DMS53 (cell line): ENCODE data around the gene ALDH7A1.

Experiments used
- DNase-seq: peaks from one replicate; lab custom pipeline; 2025; lab: John Stamatoyannopoulos, UW

ALDH7A1 gene

DNA sequence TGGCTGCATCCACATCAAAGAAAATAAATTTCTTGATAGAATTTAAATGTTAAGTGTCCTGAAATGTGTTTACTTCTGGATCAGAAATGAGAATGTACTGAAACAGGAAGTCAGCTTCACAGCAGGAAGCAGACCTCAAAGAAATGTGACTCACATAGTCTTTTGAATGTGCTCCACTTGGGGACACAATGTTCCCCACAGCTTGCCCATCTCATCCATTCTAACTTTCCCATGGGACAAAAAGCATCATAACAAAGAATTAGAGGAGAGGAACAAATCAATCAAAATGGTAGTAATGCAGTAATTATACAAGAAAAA is 86.1 kb downstream of the ALDH7A1 start:
- peak; percentile 40 for DNase-seq

DNA sequence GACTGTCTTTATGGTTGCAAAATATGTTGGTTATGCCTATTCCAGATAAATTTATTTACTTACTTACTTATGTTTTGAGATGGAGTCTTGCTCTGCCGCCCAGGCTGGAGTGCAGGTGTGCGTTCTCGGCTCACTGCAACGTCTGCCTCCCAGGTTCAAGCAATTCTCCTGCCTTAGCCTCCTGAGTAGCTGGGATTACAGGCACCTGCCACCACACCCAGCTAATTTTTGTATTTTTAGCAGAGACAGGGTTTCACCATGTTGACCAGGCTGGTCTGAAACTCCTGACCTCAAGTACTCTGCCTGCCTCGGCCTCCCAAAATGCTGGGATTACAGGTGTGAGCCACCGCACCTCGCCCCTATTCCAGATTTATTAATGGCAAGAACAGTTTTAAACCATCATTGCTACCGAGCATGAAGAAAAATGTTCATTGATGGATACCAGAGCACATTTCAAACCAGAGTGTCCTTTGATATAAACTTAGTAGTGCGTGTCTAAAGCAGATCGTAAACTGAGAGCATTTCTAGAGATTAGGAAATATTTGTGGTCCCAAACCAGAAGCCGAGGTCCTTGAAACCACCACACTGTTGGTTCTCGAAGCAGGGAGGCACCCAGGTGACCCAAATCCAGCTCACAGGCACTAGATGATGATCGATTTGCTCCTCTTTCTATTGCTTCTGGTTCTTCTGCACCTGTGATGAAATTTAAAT is 86.6 kb downstream of the ALDH7A1 start:
- DNase-seq: peak; percentile 33

DNA sequence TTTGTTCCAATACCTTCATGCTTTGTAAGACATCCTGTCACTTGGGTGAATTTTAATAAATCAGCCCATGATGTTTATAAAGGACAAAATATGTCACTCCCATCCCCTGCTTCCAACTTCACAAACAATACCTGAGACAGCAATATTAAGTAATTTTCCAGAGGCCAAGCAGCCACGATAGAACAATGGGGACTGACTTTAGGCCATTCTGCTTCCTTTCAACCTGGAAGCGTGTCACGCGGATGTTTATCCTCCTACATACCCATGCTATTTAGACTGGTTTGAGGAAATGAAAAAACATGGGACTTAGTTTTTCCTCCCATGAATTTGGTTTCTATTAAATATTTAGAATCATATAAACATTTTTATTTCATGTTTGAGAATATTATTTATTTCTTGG is 88.9 kb downstream of the ALDH7A1 start:
- DNase-seq: peak; percentile 37

DNA sequence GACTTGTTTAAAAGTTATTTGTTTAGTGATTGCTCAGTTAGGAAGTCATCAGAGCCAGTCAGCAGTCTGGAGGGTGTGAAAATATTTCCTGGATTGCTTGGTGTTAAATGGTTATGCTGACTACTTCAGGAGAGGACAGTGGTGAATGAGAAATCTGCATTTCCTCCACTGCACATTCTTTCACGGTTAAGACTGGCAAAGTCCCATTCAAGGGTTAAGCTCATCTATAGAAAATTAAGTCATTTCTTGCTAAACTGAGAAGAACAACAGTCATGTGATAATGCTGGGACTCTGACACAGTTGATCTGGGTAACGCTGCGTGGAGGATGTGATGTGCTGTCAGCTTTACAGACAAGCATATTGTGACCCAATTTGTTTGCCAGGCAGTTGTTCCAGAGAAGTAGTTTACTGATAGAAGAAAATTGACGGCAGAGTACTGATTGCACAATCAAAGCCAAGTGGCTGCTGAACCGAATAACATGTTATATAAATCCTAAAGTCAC is 91.4 kb downstream of the ALDH7A1 start:
- DNase-seq: no peak

DNA sequence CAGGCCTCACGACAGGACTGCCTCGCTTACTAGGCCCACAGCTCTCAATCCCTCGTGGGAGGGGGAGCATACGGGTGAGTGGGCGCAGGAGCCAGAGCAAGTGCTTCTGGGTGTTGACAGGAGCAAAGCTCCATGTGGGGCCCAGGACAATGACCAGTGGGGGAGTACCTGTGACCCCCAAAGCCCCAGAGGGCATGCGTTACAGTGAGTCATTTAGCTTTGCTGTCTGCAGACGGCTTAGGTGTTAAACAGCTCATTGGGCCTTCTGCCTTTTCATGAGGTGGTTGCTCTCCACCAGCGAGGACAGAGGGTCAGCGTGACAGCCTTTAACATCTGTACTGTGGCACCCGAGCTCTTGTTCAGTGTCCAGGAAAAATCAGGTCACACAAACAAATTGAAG is 93.6 kb downstream of the ALDH7A1 start:
- DNase-seq: no peak

DNA sequence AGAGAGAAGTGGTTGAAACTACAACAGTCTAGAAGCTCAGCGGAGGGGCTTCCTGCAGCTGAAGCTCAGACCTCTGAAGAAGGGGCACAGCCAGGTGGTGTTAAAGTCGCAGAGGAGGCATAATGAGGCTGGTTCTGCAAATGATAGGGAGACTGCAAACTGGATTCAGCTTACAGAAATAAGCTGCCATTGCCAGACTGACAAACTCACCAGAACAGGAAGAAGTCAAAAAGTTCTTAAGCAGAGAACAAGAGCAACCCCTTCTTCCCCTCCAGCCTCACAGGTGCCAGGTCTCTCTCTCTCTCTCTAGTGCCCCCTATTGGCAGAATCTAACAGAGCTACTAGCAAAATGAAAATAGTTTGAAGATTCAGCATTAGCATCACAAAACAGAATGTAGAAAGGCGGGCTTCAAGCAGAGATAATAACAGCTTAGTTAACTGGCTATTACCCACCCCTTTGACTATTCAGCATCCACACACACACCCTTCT is 95.1 kb downstream of the ALDH7A1 start:
- DNase-seq: peak; percentile 63

DNA sequence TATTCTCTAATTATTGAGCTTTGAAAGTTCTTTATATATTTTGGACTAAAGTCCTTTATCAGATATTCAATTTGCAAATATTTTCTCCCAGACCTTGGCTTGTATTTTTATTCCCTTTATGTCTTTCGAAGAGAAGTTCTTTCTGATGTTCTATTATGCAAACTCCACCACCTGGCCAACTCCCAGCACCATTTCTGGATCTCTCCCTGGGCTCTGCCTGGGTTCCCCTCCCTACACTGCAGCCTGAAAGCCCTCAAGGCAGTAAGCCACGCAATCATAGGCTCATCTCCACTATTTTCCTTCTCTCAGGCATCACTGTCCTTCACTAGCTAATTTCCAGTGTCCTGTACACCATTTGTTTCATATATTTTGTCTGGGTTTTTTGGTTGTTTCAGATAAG is 95.7 kb downstream of the ALDH7A1 start:
- DNase-seq: no peak

DNA sequence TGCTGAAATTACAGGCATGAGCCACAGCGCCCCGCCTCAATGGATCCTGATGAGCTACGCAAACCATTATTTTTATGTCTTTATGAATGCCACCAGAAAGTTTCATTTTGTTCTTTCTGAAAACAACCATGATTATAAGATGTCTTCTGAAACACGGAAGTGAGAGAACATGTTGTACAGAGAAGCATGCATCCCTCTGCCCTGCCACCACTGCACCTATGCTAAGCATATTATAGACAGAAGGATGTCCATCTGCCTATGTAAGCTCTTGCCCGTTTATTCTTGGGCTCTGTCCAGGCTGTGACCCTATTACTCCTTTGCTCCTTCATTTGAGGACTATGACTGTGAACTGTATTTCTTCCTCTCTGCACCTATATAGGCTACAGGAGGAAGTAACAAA is 97.5 kb downstream of the ALDH7A1 start:
- DNase-seq: no peak

DNA sequence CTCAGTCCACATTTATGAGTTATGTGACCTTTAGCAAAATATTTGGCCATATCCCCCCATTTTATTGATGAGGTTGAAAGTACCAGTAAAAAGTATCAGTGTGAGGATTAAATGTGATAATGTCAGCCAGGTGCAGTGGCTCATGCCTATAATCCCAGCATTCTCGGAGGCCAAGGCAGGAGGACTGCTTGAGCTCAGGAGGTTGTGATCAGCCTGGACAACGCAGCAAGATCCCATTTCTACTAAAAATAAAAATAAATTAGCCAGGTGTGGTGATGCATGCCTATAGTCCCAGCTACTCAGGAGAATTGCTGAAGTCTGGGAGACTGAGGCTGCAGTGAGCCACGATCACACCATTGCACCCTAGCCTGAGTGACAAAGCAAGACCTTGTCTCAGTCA is 100.6 kb downstream of the ALDH7A1 start:
- DNase-seq: no peak

DNA sequence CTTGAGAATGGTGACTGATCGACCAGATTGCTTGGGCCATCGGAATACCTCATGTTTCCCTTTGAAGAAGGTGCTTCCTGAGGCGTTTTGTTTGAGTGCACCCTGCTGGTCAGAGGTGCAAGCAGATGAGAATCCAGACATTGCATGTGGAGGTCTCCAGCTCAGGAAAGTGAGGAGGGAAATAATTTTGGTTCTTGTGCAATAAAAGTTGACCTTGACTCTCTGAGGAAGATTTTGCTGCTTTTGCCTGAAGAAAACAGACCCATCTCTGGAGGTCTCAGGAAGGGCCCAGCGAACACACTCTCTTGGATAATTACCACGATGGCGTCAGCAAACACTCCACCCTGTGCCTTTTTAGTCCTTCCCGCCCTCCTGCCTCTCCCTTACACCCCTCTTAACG is 102.1 kb downstream of the ALDH7A1 start:
- peak; percentile 35 for DNase-seq

DNA sequence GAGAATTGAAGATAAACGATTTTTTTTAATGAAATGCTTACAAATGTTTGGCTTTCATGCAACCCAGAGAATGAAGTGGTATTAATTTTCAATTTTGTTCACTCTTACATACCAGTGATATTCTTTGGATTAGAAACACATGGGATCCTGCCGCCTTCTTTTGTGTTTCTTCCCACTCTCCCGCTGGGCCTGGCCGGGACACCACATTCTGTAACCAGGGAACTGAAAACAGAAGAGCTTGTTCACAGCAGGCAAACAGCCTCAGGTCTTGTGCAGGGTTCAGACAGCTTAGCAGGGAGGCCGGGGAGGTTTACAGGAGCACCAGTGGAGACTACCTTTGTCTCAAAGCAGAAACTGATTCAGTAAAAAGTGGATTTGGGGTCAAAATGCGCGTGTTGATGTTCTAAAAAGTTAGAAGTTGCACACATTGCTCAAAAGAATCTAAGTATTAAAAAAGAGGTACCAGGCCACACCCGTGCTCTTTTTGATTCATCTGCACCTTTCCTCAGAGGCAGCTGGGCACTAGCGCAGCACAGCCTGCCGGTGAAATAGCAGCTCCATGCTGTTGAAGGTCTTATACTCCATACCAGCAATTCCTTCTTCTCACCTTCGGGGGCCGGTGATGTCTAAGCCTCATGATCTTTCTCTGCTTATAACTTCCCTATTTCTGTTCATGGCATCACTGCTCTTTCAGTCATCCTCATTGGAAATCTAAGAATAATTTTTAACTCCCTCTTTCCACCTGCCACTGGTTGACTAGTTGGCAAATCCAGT is 104.7 kb downstream of the ALDH7A1 start:
- no peak for DNase-seq

DNA sequence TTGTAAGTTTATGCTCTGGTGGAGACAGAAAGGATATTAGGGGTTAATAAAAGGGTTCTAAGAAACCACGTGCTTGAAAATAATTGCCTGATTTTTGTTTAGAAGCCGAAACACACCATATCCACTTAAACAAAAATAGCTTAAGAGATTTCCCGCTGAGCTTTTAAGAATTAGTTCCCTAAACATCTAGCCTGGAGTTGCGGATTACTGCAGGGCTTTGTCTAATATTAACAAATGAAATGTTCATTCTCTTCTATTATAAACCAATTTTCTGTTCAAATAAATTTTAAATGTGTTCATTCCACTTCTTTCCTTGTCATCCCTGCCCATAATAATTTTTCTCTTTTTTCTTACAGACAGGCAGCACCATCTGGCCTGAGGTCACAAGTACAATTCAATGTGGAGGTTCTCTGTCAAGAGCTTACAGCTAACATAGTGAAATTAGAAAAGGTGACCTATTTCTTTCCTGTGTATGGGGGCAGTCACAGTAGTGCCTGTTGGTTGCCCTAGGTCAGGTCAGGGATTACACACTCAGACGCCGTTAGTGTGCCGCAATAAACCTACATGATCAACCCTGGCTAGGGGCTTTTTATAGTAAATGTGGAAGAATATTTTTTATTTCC is 106.5 kb downstream of the ALDH7A1 start:
- DNase-seq: no peak

DNA sequence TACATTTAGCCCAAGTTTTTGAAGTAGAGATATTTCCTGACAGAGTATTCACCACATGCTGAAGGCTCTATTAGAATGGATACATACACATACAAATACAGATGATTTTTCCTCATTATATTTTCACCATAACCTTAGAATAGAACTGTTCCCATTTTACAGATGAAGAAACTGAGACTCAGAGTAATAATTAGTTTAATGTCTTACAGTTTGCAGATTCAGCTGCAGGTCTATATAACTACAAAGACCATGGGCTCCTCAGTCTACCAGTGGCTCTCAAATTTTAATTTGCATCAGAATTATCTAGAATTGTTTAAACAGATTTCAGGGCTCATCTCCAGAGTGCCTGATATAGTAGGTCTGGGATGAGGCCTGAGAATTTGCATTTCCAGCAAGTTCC is 107.4 kb downstream of the ALDH7A1 start:
- no peak for DNase-seq

DNA sequence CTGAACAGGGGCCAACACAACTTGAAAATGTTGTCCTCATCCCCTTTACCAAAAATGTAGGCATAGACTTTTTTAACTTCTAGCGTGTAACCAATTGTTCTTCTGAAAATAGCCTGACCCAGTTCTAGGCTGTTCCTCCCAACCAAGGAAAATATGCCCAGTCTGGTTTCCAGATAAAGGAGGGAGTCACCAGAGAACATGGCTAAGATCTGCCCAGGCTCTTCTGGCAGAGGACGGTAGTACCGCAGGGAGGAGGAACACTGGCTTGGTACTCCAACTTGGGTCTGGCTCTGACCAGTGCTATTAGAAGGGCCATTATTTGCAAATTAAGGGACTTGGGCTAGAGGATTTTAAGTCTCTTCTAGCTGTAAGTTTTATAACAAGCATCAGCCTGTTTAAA is 108.7 kb downstream of the ALDH7A1 start:
- no peak for DNase-seq

DNA sequence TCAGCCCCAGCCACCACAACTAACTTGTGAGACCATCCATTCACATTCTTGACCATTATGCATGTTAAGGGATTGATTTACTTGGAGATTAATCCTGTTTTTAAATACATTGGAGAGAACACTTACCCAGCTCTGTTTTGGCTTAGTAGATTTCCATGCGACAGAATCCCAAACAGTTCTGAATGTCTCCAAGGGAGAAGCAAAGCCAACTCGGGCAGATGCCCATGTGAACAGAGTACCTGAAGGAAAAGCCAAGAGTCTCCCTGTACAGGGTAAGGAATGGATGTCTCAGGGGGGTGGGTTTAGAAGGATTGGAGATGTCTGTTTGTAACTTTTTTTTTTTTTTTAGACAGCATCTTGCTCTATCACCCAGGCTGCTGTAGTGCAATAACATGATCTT is 110.8 kb downstream of the ALDH7A1 start:
- DNase-seq: no peak

DNA sequence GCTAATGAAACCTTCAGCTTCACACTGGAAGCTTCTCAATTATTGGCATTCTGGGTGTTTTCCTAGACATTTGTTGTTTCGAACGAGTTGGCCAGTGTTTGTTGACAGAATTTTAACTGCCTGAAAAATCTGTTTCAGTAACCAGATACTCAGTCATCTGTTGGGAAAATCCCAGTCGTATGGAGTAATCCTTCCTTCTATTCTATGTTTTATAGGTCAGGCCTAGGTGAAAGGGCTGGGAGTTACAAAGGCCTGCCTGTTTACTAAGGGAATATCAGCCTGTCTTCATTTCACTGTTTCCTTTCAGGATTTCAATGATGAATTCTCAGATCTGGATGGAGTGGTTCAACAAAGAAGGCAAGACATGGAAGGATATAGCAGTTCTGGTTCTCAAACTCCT is 111.9 kb downstream of the ALDH7A1 start:
- DNase-seq: peak; percentile 9

DNA sequence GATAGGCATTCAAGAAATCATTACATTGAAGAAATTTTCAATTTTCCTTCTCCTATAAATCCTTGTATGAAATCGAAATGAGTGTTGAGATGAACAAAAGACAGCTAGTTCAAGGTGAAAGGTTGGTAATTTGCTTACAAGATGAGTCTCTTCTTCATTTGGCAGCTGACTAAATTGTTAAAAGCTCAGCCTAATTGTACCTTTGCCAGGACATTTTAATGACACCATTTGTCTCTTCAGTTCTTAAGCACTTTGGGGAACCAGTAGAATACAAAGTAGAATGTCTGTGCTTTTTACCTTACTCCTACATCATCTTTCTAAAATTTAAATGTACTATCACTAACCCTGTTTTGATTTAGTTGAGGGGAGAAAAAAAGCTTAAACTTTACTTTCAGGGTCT is 112.4 kb downstream of the ALDH7A1 start:
- no peak for DNase-seq

DNA sequence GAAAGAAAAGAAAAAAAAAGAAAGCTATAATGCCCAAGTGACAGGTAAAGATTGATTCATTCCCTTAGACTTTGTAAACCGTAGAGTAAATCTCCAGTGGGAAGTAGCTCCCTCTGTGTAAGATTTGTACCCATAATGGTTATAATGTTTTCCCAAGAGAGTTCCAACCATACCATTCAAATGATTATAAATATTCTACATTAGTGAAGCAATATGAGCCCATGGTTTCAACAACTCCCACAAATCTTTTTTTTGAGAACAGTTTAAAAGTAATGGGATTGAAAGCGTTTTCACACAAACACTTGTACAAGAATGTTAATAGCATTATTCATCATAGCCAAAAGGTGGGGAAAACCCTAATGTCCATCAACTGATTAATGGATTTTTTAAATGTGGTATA is 113.8 kb downstream of the ALDH7A1 start:
- no peak for DNase-seq
